H9 (cell line): Measurements from ENCODE around the gene CDK10. TPM values are rescaled to one million over a fixed set of nuclear protein-coding genes. Genes with fewer than 3 reads are reported as not detected.
A peak's percentile ranks its signal among the peaks of the same experiment; 100 is the strongest.

Experiments used
- DNase-seq: peaks from one replicate; pipeline ENCODE4 v3.0.0-alpha.2; 2017
- H2AFZ ChIP-seq: one replicate; pipeline ENCODE4 v1.6.1; 2013; ENCODE audit warnings: mild to moderate bottlenecking, low read length, control low read depth, moderate library complexity
- H2AK5ac ChIP-seq: 2 replicates; pipeline ENCODE4 v1.6.1; 2013; ENCODE audit warnings: low read length, control low read depth, mixed read lengths; ENCODE audit not compliant: insufficient read length
- H2BK120ac ChIP-seq: one replicate; pipeline ENCODE4 v1.6.1; 2013; ENCODE audit warnings: low read depth, mild to moderate bottlenecking, low read length, control low read depth, inconsistent platforms; ENCODE audit not compliant: poor library complexity, severe bottlenecking
- H2BK12ac ChIP-seq: 2 replicates; pipeline ENCODE4 v1.6.1; 2013; ENCODE audit warnings: low read length, control low read depth, mixed read lengths, low read depth; ENCODE audit not compliant: insufficient read length
- H2BK15ac ChIP-seq: 2 replicates; pipeline ENCODE4 v1.6.1; 2013; ENCODE audit warnings: low read depth, low read length, control low read depth
- H2BK20ac ChIP-seq: one replicate; pipeline ENCODE4 v1.6.1; 2013; ENCODE audit warnings: low read depth, mild to moderate bottlenecking, low read length, control low read depth, inconsistent platforms; ENCODE audit not compliant: poor library complexity, severe bottlenecking
- H2BK5ac ChIP-seq: 2 replicates; pipeline ENCODE4 v1.6.1; 2013; ENCODE audit warnings: low read length, control low read depth, mixed read lengths; ENCODE audit not compliant: insufficient read length
- H3K14ac ChIP-seq: 2 replicates; pipeline ENCODE4 v1.6.1; 2013; ENCODE audit warnings: low read length, control low read depth; ENCODE audit not compliant: insufficient read depth
- H3K18ac ChIP-seq: 2 replicates; pipeline ENCODE4 v1.6.1; 2013; ENCODE audit warnings: low read depth, mild to moderate bottlenecking, mixed read lengths, low read length, control low read depth; ENCODE audit not compliant: insufficient read length
- H3K23ac ChIP-seq: 2 replicates; pipeline ENCODE4 v1.6.1; 2013; ENCODE audit warnings: low read length, control low read depth, mixed read lengths, low read depth; ENCODE audit not compliant: insufficient read length
- H3K23me2 ChIP-seq: 2 replicates; pipeline ENCODE4 v1.6.1; 2013; ENCODE audit warnings: low read depth, mild to moderate bottlenecking, mixed read lengths, low read length, control low read depth; ENCODE audit not compliant: insufficient read length, poor library complexity, severe bottlenecking
- H3K27ac ChIP-seq: 2 replicates; pipeline ENCODE4 v1.5.1; 2013; ENCODE audit warnings: low read length, control low read depth, mixed read lengths, low read depth; ENCODE audit not compliant: insufficient read length
- H3K27me3 ChIP-seq: 2 replicates; pipeline ENCODE4 v1.6.1; 2013; ENCODE audit warnings: low read length, control low read depth, inconsistent platforms; ENCODE audit not compliant: insufficient read depth
- H3K4ac ChIP-seq: 2 replicates; pipeline ENCODE4 v1.6.1; 2013; ENCODE audit warnings: low read depth, mild to moderate bottlenecking, control low read depth, inconsistent platforms, low read length, moderate library complexity
- H3K4me1 ChIP-seq: 2 replicates; pipeline ENCODE4 v1.6.1; 2013; ENCODE audit warnings: low read length, control low read depth, inconsistent platforms; ENCODE audit not compliant: insufficient read depth
- H3K4me2 ChIP-seq: 2 replicates; pipeline ENCODE4 v1.6.1; 2013; ENCODE audit warnings: low read length, control low read depth, mixed read lengths; ENCODE audit not compliant: insufficient read length, insufficient read depth
- H3K56ac ChIP-seq: 2 replicates; pipeline ENCODE4 v1.6.1; 2013; ENCODE audit warnings: low read depth, mild to moderate bottlenecking, mixed read lengths, low read length, control low read depth; ENCODE audit not compliant: insufficient read length
- H3K79me1 ChIP-seq: 2 replicates; pipeline ENCODE4 v1.6.1; 2013; ENCODE audit warnings: low read depth, mild to moderate bottlenecking, moderate library complexity, low read length, control low read depth, inconsistent platforms; ENCODE audit not compliant: insufficient read depth, poor library complexity, severe bottlenecking
- H3K79me2 ChIP-seq: 2 replicates; pipeline ENCODE4 v1.6.1; 2013; ENCODE audit warnings: low read length, control low read depth, inconsistent platforms; ENCODE audit not compliant: insufficient read depth
- H3K9ac ChIP-seq: 2 replicates; pipeline ENCODE4 v1.6.1; 2013; ENCODE audit warnings: low read length, control low read depth, mixed read lengths; ENCODE audit not compliant: insufficient read length; ENCODE audit errors: extremely low read depth
- H3K9me3 ChIP-seq: one replicate; pipeline ENCODE4 v1.6.1; 2013; ENCODE audit warnings: low read depth, low read length, inconsistent platforms; ENCODE audit not compliant: control insufficient read depth
- H3T11ph ChIP-seq: one replicate; pipeline ENCODE4 v1.6.1; 2013; ENCODE audit warnings: mild to moderate bottlenecking, low read length, control low read depth, inconsistent platforms
- H4K20me1 ChIP-seq: one replicate; pipeline ENCODE4 v1.6.1; 2013; ENCODE audit not compliant: control insufficient read depth, insufficient read length, insufficient read depth
- H4K5ac ChIP-seq: 2 replicates; pipeline ENCODE4 v1.6.1; 2013; ENCODE audit warnings: low read depth, mild to moderate bottlenecking, mixed read lengths, low read length, control low read depth; ENCODE audit not compliant: insufficient read length
- H4K8ac ChIP-seq: replicated peaks from 2 replicates; pipeline ENCODE4 v1.6.1; 2013; ENCODE audit warnings: low read length, control low read depth, mixed read lengths, low read depth; ENCODE audit not compliant: insufficient read length
- H4K91ac ChIP-seq: 2 replicates; pipeline ENCODE4 v1.6.1; 2013; ENCODE audit warnings: low read depth, mild to moderate bottlenecking, moderate library complexity, mixed read lengths, low read length, control low read depth; ENCODE audit not compliant: insufficient read length
- H3K27ac Mint-ChIP-seq, 3 experiments: 2 replicates in 2 of 3; 3 replicates in 1 of 3; pipeline ENCODE4 v1.8.0; 2020 to 2021; ENCODE audit warnings: mixed read lengths in 3 of 3, mild to moderate bottlenecking in 1 of 3, moderate library complexity in 1 of 3
- H3K27me3 Mint-ChIP-seq: 2 replicates; pipeline ENCODE4 v1.8.0; 2021; ENCODE audit warnings: low read depth, mild to moderate bottlenecking, moderate library complexity, mixed read lengths
- H3K36me3 Mint-ChIP-seq, 3 experiments: 2 replicates in 2 of 3; 3 replicates in 1 of 3; pipeline ENCODE4 v1.8.0; 2020 to 2021; ENCODE audit warnings: low read depth in 3 of 3, mixed read lengths in 3 of 3; ENCODE audit not compliant: insufficient read depth in 1 of 3
- H3K4me1 Mint-ChIP-seq, 2 experiments: 2 replicates each; pipeline ENCODE4 v1.8.0; 2020; ENCODE audit warnings: mixed read lengths in 2 of 2
- H3K4me3 Mint-ChIP-seq, 2 experiments: 2 replicates in 1 of 2; 3 replicates in 1 of 2; pipeline ENCODE4 v1.8.0; 2020 to 2021; ENCODE audit warnings: mild to moderate bottlenecking in 2 of 2, mixed read lengths in 2 of 2, moderate library complexity in 1 of 2
- H3K9me3 Mint-ChIP-seq, 2 experiments: 2 replicates in 1 of 2; 3 replicates in 1 of 2; pipeline ENCODE4 v1.8.0; 2020; ENCODE audit warnings: mild to moderate bottlenecking in 2 of 2, mixed read lengths in 2 of 2, moderate library complexity in 1 of 2
- CTCF ChIP-seq: fragments of 200-600 bp; sonication (generic); conservative IDR thresholded peaks from 3 replicates; pipeline ENCODE4 v1.8.0; 2021; ENCODE audit warnings: antibody characterized with exemption, mild to moderate bottlenecking
- WGBS: extraction: QIAGEN DNeasy Blood & Tissue Kit; methylation state at CpG from one replicate; pipeline ENCODE4 v1.1.7; 2013; ENCODE audit warnings: missing lambda C conversion rate, low lambda C conversion rate, mixed read lengths; ENCODE audit not compliant: insufficient read length; ENCODE audit errors: extremely low coverage; 5-methylcytosine and 5-hydroxymethylcytosine counted together
- total RNA-seq: library from RNA; stranded (reverse); gene quantifications from 2 replicates; pipeline ENCODE4 v1.2.1, GENCODE V29; 2021

The CDK10 gene
- total RNA-seq, 1 experiment from 2014 or later: 77.1 TPM

- peaks cover 55% of the 10 kb centered on the region for H3K27me3 Mint-ChIP-seq
Measured at GRCh38 chr16:89720813-89721545, 34.5 kb downstream of the CDK10 start, which contains the start of the genes VPS9D1 and ZNF276. Gene VPS9D1, minus strand, starts transcription at chr16:89720898. Its CDS starts 37 bp downstream, at chr16:89720861. Gene ZNF276, plus strand, starts transcription at chr16:89721537. Its CDS starts 104 bp downstream, at chr16:89721641.

More at GRCh38 chr16:89720813-89721545, 34.5 kb downstream of the CDK10 start, which contains the start of the genes VPS9D1 and ZNF276:
- no peaks in the 10 kb centered on the region for H3K9me3 Mint-ChIP-seq
- Histone ChIP-seq H4K5ac (no peak within 1 kb of the TSS), H3K4ac (no peak within 1 kb of the TSS), H4K20me1 (no peaks in the 10 kb centered on the region), H2BK12ac (no peak within 1 kb of the TSS), H3K4me1 (no peaks in the 10 kb centered on the region), H3K9me3 (no peaks in the 10 kb centered on the region), H2BK15ac (no peak within 1 kb of the TSS; the same call in 1 of the 2 replicates), H2BK5ac (no peak within 1 kb of the TSS), H3K56ac (no peak within 1 kb of the TSS), H2AFZ (no peak within 1 kb of the TSS), H3K14ac (no peak within 1 kb of the TSS), H2BK20ac (no peak within 1 kb of the TSS), H3T11ph (no peak within 1 kb of the TSS), H3K9ac (peak within 1 kb of the TSS; percentile 10), H4K8ac (no peak within 1 kb of the TSS), H3K18ac (no peak within 1 kb of the TSS), H3K23me2 (peaks cover 18% of the 10 kb centered on the region), H4K91ac (no peak within 1 kb of the TSS), H3K4me2 (peak within 1 kb of the TSS; percentile 64), H2BK120ac (no peak within 1 kb of the TSS), H3K27me3 (peaks cover 9% of the 10 kb centered on the region; the same call in 1 of the 2 replicates), H3K27ac (no peak within 1 kb of the TSS), H3K23ac (no peak within 1 kb of the TSS), H2AK5ac (no peak within 1 kb of the TSS), H3K79me1 (no peaks in the 10 kb centered on the region), H3K79me2 (no peaks in the 10 kb centered on the region)
- peaks cover 27 to 41% (median 35%) of the 10 kb centered on the region in 3 experiments for H3K36me3 Mint-ChIP-seq
- H3K4me1 Mint-ChIP-seq: peaks cover 14 to 15% of the 10 kb centered on the region in 2 experiments
- H3K4me3 Mint-ChIP-seq: peak within 1 kb of the TSS; percentile 76 to 87
- TF ChIP-seq CTCF: no peak
- peak; percentile 79 for DNase-seq
- WGBS: no CpG with 5 or more reads among the region's 103 CpGs
- peak within 1 kb of the TSS in 2 of 3 experiments; percentile 87; a peak in 5 of 7 replicates for H3K27ac Mint-ChIP-seq
